Measurements from ENCODE around the gene LEMD3. TPM values are rescaled to one million over a fixed set of nuclear protein-coding genes. Genes with fewer than 3 reads are reported as not detected.
A peak's percentile ranks its signal among the peaks of the same experiment; 100 is the strongest.

The LEMD3 gene
- 1 to 10 TPM; 5.5 to 9.5 (median 6.0) TPM for polyA plus RNA-seq

- WGBS, 3 donors: 0% methylated on average over 73 to 91 of the region's 91 CpGs
These were observed at the start of gene LEMD3 for GRCh38 chr12:65169320-65170208. LEMD3 (plus strand) TSS chr12:65169583; CDS start chr12:65169597, 14 bp downstream.

GRCh38 chr12:65121049-65121955 is 48.1 kb upstream of the LEMD3 start, which contains the start of gene WIF1:
WIF1 (minus strand) TSS chr12:65121305; CDS start chr12:65121191, 114 bp downstream.
- WGBS, 3 donors: 5 to 7% (median 6%) methylated on average over 68 to 73 of the region's 73 CpGs
- no peak within 1 kb of the TSS for H3K27ac ChIP-seq (ENCODE audit: low read depth, low read length)

More at GRCh38 chr12:65169320-65170208, at the start of gene LEMD3:
- peak within 1 kb of the TSS; percentile 90 for H3K27ac ChIP-seq (ENCODE audit: low read depth, low read length)

- WGBS, 3 donors: 79 to 88% (median 85%) methylated on average over 34 of the region's 34 CpGs
- no peak overlapping the region for H3K27ac ChIP-seq (ENCODE audit: low read depth, low read length)
These were observed 47.4 kb upstream of the LEMD3 start for GRCh38 chr12:65121956-65122469.

DNA sequence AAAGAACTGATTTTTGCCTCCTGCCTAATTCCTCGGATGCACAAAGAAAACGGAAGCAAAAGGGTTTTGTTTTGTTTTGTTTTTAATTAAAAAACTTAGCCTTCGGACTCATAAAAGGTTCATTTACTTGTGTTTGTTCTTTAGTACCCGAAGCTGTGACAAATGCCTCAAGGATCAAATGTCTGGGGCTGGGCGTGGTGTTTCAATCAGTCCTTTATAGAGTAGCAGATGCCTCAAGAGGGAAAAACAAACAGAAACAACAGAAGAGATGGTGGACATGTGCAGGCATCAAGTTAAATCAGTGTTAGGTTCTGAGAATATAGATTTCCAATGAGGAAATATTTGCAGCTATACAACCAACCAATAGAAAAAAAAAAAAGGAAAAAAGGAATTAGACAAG is 46.7 kb upstream of the LEMD3 start:
- no peak overlapping the region for H3K27ac ChIP-seq (ENCODE audit: low read depth, low read length)
- WGBS, 3 donors: 56 to 81% (median 73%) methylated on average over 5 of the region's 5 CpGs

GRCh38 chr12:65123435-65124063 is 45.8 kb upstream of the LEMD3 start:
- WGBS, 3 donors: 8 to 11% (median 9%) methylated on average over 8 of the region's 8 CpGs
- H3K27ac ChIP-seq (ENCODE audit: low read depth, low read length): no peak overlapping the region

DNA sequence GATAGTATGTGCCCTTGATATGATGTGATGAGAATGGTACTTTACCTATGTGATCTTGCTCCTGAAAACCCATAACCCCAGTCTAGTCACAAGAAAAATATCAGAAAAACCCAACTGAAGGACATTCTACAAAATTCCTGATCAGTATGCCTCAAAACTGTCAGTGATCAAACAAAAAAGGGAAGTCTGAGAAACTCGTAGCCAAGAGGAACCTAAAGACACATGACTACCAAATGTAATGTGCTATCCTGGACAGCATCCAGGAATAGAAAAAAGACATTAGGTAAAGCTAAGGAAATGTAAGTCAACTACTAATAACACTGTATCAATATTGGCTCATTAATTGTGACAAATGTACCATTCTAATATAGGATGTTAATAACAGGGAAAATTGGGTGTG is 44.1 kb upstream of the LEMD3 start:
- H3K27ac ChIP-seq (ENCODE audit: low read depth, low read length): no peak overlapping the region
- WGBS, 3 donors: 14 to 45% (median 43%) methylated on average over 1 of the region's 1 CpG

DNA sequence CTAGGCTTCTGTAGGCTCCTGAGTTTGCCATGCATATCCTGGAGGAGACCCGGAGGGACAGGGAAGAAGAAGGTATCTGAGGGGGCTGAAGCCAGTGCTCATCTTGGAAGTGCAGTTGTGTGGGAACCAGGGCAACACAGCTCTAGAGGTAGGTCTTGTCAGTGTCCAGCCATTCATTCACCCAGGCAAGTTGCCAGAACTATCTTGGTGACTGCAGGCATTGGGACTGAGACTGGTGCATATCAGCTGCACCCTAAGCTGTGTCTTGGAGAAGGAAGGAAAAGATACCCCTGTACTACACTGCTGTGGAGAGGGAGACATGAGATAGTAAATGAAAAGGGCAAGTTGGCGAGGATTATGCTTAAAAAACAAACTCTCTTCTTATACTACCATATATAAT is 43.4 kb upstream of the LEMD3 start:
- WGBS, 3 donors: 53 to 78% (median 69%) methylated on average over 2 of the region's 2 CpGs
- no peak overlapping the region for H3K27ac ChIP-seq (ENCODE audit: low read depth, low read length)

- no peak overlapping the region for H3K27ac ChIP-seq (ENCODE audit: low read depth, low read length)
- 68 to 84% (median 84%) methylated on average over 5 of the region's 5 CpGs for WGBS, 3 donors
These were observed 42.9 kb upstream of the LEMD3 start for GRCh38 chr12:65126482-65126881.

- no peak overlapping the region for H3K27ac ChIP-seq (ENCODE audit: low read depth, low read length)
These were observed 35.5 kb upstream of the LEMD3 start for GRCh38 chr12:65133879-65134278.

- H3K27ac ChIP-seq (ENCODE audit: low read depth, low read length): no peak overlapping the region
- WGBS, 3 donors: 52 to 63% (median 62%) methylated on average over 1 of the region's 1 CpG
These were observed 30.0 kb upstream of the LEMD3 start for GRCh38 chr12:65139389-65139788.

DNA sequence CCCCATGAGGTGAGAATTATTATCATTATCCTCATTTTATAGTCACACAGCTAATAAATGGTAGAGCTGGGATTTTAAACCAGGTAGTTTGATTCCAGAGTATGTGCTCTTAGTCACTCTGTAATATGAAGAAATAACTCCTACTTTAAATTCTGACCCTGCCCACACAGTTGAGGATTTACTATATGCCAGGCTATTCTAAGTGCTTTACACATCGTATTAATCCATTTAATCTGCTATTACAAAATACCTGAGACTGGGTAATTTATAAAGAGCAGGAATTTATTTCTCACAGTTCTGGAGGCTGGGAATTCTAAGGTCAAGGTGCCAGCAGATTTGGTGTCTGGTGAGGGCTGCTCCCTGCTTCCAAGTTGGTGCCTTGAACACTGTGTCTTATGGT is 28.6 kb upstream of the LEMD3 start:
- H3K27ac ChIP-seq (ENCODE audit: low read depth, low read length): no peak overlapping the region
- WGBS, 3 donors: 71 to 90% (median 77%) methylated on average over 1 of the region's 1 CpG

- 67 to 79% (median 77%) methylated on average over 2 of the region's 2 CpGs for WGBS, 3 donors
- H3K27ac ChIP-seq (ENCODE audit: low read depth, low read length): no peak overlapping the region
These were observed 22.0 kb upstream of the LEMD3 start for GRCh38 chr12:65147312-65147905.

GRCh38 chr12:65152012-65152411 is 17.4 kb upstream of the LEMD3 start:
- no peak overlapping the region for H3K27ac ChIP-seq (ENCODE audit: low read depth, low read length)

- H3K27ac ChIP-seq (ENCODE audit: low read depth, low read length): no peak overlapping the region
- 32 to 64% (median 38%) methylated on average over 1 of the region's 1 CpG for whole genome bisulfite sequencing, 3 donors
These were observed 16.8 kb upstream of the LEMD3 start for GRCh38 chr12:65152596-65152995.

GRCh38 chr12:65155784-65156183 is 13.6 kb upstream of the LEMD3 start:
- 68 to 78% (median 74%) methylated on average over 3 of the region's 3 CpGs for WGBS, 3 donors

GRCh38 chr12:65156366-65156841 is 13.0 kb upstream of the LEMD3 start:
- H3K27ac ChIP-seq (ENCODE audit: low read depth, low read length): no peak overlapping the region
- 38 to 79% (median 51%) methylated on average over 2 of the region's 2 CpGs for WGBS, 3 donors

More at GRCh38 chr12:65155784-65156183, 13.6 kb upstream of the LEMD3 start:
- H3K27ac ChIP-seq (ENCODE audit: low read depth, low read length): no peak overlapping the region

- no peak overlapping the region for H3K27ac ChIP-seq (ENCODE audit: low read depth, low read length)
- 78 to 93% (median 86%) methylated on average over 4 of the region's 4 CpGs for WGBS, 3 donors
These were observed 12.3 kb upstream of the LEMD3 start for GRCh38 chr12:65157091-65157490.

- 97 to 100% (median 97%) methylated on average over 1 of the region's 1 CpG for WGBS, 3 donors
- no peak overlapping the region for H3K27ac ChIP-seq (ENCODE audit: low read depth, low read length)
These were observed 6.8 kb upstream of the LEMD3 start for GRCh38 chr12:65162609-65163008.

Measured in adipose tissue (tissue), 3 donors.